HUES6 (cell line): ENCODE measurements around the gene FADS6.
A peak's percentile ranks its signal among the peaks of the same experiment; 100 is the strongest.

Experiments used
- H3K27ac ChIP-seq: 2 replicates; pipeline ENCODE4 v1.7.0; 2013; ENCODE audit warnings: low read depth, mild to moderate bottlenecking, low read length, inconsistent platforms
- H3K27me3 ChIP-seq: 2 replicates; pipeline ENCODE4 v1.6.1; 2013; ENCODE audit warnings: low read length; ENCODE audit not compliant: control insufficient read depth, insufficient read depth
- H3K36me3 ChIP-seq: 2 replicates; pipeline ENCODE4 v1.6.1; 2013; ENCODE audit warnings: low read length; ENCODE audit not compliant: control insufficient read depth, insufficient read depth
- H3K4me1 ChIP-seq: 2 replicates; pipeline ENCODE4 v1.6.1; 2013; ENCODE audit warnings: low read length; ENCODE audit not compliant: control insufficient read depth, insufficient read depth
- H3K4me3 ChIP-seq: 2 replicates; pipeline ENCODE4 v1.5.1; 2013; ENCODE audit warnings: low read depth, low read length
- H3K9ac ChIP-seq: one replicate; pipeline ENCODE4 v1.6.1; 2013; ENCODE audit warnings: mild to moderate bottlenecking, low read length
- H3K9me3 ChIP-seq: 2 replicates; pipeline ENCODE4 v1.6.1; 2013; ENCODE audit warnings: low read depth, low read length; ENCODE audit not compliant: control insufficient read depth, insufficient read depth

Gene FADS6, protein sequence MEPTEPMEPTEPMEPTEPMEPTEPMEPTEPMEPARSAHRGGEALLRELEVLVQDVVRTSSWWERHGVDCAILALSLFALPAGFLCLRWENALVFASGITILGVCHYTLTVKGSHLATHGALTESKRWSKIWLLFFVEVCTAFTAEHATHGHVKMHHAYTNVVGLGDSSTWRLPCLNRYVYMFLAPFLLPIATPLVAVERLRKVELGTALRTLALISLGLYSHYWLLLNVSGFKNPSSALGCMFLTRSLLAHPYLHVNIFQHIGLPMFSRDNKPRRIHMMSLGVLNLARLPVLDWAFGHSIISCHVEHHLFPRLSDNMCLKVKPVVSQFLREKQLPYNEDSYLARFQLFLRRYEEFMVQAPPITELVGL

DNA sequence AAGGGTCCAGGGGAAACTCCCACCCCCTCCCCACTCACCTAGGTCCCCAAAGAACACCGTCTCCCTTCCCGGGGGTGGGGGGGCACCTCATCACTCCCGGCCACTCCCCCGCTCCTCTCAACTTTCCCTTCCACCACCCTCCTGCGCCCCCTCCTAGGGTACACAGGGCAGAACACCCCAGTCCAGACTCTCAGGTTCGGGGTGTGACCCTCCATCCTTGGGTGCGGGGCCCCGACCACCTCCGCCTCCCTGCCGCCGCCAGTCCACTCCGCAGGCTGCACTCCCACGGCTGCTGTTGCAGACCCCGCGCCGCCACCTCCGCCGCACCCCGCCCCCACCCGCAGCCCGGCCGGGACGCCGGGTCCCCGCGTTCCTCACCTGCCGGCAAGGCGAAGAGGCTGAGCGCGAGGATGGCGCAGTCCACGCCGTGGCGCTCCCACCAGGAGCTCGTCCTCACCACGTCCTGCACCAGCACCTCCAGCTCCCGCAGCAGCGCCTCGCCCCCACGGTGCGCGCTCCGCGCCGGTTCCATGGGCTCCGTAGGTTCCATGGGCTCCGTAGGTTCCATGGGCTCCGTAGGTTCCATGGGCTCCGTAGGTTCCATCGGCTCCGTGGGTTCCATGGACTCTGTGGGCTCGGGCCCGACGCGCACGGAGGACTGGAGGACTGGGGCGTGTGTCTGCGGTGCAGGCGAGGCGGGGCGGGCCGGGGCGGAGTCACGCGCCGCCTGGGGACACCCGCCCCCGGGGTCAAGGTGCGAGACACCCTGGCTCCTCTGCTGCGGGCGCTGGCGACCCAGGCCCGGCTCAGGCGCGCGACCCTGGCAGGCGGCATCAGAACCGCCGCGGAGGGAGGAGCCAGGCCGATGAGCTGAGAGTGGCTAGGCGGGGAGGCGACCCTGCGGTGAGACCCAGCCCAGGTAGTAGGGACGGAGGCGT lies at the start of gene FADS6:
TSS of gene FADS6 (minus strand) at position 660 of the 938 bp plus-strand sequence. CDS start at position 622, 38 bp downstream.
- Histone ChIP-seq H3K9me3 (no peaks in the 10 kb centered on the region), H3K4me1 (peaks cover 11% of the 10 kb centered on the region), H3K4me3 (peak within 1 kb of the TSS; percentile 85), H3K27ac (no peak within 1 kb of the TSS), H3K27me3 (peaks cover 68% of the 10 kb centered on the region), H3K9ac (no peak within 1 kb of the TSS), H3K36me3 (no peaks in the 10 kb centered on the region)

DNA sequence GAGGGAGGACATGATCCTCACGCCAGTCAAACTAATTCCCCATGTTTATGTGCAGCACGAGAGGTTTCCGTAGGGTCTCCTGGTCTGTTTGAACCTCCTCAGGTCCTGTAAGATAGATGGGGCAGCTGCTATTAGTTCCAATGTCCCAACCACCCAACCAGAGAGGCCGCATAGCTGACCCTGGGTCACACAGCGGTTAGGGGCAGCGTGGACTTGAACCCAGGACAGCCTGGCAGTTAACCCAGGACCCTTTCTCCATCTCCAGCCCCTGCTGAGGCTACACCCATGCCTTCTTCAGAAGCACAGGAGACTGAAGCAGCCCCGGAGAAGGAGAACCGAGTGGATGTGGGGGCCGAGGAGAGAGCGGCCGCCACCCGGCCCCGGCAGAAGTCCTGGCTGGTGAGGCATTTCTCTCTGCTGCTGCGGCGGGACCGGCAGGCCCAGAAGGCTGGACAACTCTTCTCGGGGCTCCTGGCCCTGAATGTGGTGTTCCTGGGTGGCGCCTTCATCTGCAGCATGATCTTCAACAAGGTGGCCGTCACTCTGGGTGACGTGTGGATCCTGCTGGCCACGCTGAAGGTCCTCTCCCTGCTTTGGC lies 47.8 kb upstream of the FADS6 start:
- Histone ChIP-seq H3K27ac (no peak overlapping the region), H3K9ac (no peak overlapping the region), H3K4me3 (no peak overlapping the region), H3K36me3 (no peaks in the 10 kb centered on the region), H3K4me1 (peaks cover 9% of the 10 kb centered on the region), H3K9me3 (no peaks in the 10 kb centered on the region), H3K27me3 (peaks cover 75% of the 10 kb centered on the region)

DNA sequence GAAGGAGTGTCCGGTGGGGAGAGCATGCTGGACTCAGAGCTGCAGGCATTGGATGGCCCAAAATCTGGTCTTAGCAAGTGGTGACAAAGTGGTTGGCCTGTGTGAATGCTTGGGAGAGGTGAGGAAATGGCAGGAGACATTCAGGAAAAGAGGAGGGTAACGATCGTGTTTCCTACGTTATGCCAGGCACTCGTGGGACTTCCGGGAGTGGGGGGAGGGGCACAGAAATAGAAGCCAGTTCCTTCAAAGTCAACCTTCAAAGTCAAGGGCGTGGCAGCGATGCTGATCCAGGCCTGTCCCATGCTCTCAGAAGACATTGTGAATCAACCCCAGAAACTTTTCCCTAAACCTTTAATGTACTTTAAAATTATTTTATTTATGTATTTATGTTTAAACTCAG lies 46.1 kb upstream of the FADS6 start:
- Histone ChIP-seq H3K27me3 (peaks cover 85% of the 10 kb centered on the region), H3K4me3 (no peak overlapping the region), H3K9ac (no peak overlapping the region), H3K36me3 (no peaks in the 10 kb centered on the region), H3K27ac (no peak overlapping the region), H3K9me3 (no peaks in the 10 kb centered on the region), H3K4me1 (peaks cover 17% of the 10 kb centered on the region)

DNA sequence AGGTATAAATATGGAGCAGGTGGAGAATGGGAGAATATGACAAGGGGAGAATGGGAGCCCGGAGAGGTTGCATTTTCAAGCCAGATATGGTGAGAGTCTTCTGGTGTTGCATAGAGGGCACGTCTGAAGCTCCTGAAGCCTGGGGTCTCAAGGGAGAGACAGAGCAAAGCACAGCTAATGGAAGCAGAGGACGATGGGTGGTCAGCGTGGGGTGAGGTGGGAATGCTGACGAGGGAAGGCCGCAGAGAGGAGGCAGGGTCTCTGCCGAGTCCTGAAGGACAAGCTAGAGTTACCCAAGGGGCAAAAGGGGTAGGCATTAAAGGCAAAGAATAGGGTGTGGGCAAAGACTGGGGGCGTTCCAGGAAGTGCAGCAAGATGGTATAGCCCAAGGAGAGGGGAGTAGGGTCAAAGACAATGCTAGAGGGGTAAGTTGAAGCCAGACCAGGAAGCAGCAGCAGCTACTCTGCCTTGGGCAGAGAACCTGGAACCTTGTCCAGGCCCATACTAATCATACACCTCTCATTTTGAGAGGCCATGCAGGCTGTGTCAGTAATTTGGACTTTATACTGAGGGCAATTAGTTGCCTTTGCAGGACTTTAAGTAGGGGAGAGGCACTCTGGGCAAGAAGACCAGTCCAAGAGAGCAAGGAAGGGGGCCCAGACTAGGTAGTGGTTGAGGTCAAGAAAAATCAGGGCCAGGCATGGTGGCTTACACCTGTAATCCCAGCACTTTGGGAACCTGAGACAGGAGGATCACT lies 44.9 kb upstream of the FADS6 start:
- peaks cover 92% of the 10 kb centered on the region for H3K27me3 ChIP-seq
- peaks cover 8% of the 10 kb centered on the region for H3K4me1 ChIP-seq

DNA sequence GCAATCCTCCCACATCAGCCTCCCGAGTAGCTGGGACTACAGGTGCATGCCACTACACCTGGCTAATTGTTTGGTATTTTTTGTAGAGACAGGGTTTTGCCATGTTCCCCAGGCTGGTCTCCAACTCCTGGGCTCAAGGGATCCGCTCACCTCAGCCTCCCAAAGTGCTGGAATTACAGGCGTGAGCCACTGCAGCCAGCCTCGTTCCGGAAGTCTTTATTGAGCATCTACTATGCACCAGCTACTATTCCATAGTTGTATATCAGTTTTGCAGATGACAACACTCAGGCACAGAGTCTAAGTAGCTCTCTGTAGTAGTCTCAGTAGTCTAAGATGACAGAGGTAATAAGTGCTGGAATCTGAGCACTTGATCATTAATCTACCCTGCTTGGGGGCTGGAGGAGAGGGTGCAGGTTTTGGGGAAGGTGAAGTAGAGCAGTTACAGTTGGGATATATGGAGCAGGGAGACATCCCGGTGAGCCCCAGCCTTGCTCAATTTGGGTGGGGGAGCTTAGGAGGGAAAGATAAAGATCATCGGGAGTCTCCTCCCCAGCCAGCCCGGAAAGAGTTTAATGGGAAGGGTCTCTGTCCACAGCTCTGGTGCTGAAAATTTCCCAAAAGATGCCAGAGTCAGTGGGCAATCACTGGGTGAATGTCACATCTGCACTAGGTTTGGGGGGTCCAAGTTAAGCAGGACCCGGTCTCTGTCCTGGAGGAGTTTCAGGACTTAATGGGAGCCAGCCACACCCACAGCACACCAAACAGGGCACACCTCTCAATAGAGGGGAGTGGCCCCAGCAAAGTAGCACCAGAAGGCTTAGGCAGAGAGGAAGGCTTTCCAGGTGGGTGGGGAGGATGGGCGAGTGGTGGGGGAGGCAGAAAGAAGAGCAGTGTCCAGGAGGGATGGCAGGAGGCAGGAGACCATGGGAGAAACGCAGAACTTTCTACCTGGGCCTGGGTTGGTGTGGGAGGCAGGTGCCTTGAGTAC lies 43.9 kb upstream of the FADS6 start:
- H3K9ac ChIP-seq = no peak overlapping the region
- H3K27me3 ChIP-seq = peaks cover 95% of the 10 kb centered on the region
- H3K36me3 ChIP-seq = no peaks in the 10 kb centered on the region
- H3K9me3 ChIP-seq = no peaks in the 10 kb centered on the region
- no peak overlapping the region for H3K27ac ChIP-seq
- H3K4me1 ChIP-seq = 0 out of 2 replicates have a peak, but pooled peaks cover 7% of the 10 kb centered on the region
- H3K4me3 ChIP-seq = no peak overlapping the region

More for the DNA sequence above, 44.9 kb upstream of the FADS6 start:
- no peak overlapping the region for H3K9ac ChIP-seq
- H3K4me3 ChIP-seq = no peak overlapping the region
- no peak overlapping the region for H3K27ac ChIP-seq
- no peaks in the 10 kb centered on the region for H3K36me3 ChIP-seq
- no peaks in the 10 kb centered on the region for H3K9me3 ChIP-seq

DNA sequence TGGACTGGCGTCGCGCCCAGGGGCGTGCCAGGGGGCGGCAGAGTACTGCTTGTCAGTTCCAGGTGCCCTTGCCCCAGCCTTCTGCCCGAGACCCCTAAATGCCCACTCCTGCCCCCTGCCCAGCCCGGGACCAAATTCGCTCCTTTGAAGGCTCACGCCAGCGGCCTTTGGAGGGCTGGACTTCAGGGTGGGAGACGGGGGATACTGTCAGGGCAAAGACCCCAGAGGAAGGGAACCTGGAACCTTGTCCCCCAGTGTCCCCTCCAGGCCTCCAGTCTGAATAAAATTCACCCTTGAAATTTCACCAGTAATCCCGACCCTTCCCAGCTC lies 43.0 kb upstream of the FADS6 start:
- Histone ChIP-seq H3K4me1 (peaks cover 8% of the 10 kb centered on the region; the same call in 1 of the 2 replicates), H3K4me3 (peak overlapping the region; percentile 53; the same call in 1 of the 2 replicates), H3K27ac (no peak overlapping the region), H3K27me3 (peaks cover 92% of the 10 kb centered on the region), H3K9ac (no peak overlapping the region), H3K9me3 (no peaks in the 10 kb centered on the region), H3K36me3 (no peaks in the 10 kb centered on the region)

DNA sequence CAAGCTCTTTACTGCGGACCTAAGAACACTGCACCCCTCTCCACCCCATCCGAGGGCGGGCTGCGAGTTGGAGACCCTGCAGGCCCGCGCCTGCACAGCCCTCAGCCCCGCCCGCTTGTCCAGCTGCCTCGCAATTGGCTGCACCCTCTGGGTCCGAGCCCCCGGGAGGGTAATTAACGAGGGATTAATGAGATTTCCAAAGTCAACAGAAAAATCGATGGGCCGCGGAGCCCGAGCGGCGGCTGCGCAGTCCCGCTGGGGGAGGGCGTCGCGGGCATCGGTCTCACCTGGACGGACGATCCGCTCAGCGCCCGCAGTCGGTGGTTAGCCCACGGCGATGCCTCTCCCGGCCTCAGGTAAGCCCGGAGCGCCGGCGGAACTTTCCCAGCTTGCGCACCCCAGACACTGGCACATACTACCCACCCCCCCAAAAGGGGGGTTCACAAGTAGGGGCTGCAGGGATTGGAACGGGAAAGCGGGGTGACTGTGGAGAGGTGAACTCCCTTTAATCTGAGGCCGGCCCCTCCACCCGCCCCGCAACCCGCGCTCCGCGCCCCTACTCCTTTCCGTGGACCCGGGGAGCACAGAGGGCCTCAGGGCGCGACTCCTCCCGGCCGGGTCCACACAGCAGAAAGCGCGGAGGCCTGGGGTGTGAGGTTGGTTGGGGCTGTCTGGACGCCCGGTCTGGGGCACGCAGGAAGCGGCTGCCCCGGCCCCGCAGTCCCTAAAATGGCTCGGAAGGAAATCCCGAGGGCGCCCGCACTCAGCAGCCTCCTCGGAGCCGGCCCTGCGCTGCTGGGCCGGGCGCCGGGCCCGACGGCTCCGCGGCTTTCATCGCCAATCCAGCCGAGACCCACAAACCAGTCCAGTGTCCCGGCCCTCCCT lies 42.4 kb upstream of the FADS6 start, which contains the start of gene OTOP3:
TSS of gene OTOP3 (plus strand) at position 314 of the 885 bp plus-strand sequence. CDS start at position 338, 24 bp downstream.
- Histone ChIP-seq H3K9me3 (no peaks in the 10 kb centered on the region), H3K27ac (no peak within 1 kb of the TSS), H3K27me3 (peaks cover 92% of the 10 kb centered on the region), H3K4me3 (peak within 1 kb of the TSS; percentile 53), H3K4me1 (peaks cover 13% of the 10 kb centered on the region; the same call in 1 of the 2 replicates), H3K9ac (no peak within 1 kb of the TSS), H3K36me3 (no peaks in the 10 kb centered on the region)

DNA sequence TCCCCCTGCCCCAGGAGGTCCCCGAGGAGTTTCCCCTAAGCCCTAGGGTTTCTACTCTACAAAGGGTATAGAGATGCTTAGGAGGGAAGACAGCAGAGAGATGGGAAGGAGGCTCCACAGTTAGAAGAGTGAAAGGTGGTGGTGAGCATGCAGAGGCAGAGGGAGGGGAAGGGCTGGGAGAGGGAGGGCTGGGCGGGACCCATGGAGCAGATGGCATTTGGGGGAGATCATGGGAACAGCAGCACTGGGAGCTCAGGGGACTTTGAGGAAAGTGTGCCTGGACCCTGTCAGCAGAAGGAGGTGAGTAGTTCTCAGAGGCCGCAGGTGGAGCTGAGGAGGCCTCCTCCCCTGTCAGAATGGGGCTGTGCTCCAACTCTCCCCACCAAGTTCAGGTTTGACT lies 41.6 kb upstream of the FADS6 start:
- peaks cover 92% of the 10 kb centered on the region for H3K27me3 ChIP-seq
- H3K4me3 ChIP-seq = peak overlapping the region; percentile 53
- H3K9ac ChIP-seq = no peak overlapping the region
- no peaks in the 10 kb centered on the region for H3K36me3 ChIP-seq
- H3K9me3 ChIP-seq = no peaks in the 10 kb centered on the region
- H3K27ac ChIP-seq = no peak overlapping the region
- peaks cover 13% of the 10 kb centered on the region; the same call in 1 of the 2 replicates for H3K4me1 ChIP-seq

DNA sequence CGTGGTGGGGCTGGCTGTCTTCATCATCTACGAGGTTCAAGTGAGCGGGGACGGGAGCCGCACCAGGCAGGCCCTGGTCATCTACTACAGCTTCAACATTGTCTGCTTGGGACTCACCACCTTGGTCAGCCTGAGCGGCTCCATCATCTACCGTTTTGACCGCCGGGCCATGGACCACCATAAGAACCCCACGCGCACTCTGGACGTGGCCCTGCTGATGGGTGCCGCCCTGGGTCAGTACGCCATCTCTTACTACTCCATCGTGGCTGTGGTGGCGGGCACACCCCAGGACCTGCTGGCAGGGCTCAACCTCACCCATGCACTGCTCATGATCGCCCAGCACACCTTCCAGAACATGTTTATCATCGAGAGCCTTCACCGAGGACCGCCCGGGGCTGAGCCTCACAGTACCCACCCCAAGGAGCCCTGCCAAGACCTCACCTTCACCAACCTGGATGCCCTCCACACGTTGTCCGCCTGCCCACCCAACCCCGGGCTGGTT lies 37.2 kb upstream of the FADS6 start:
- Histone ChIP-seq H3K36me3 (no peaks in the 10 kb centered on the region), H3K4me1 (peaks cover 10% of the 10 kb centered on the region; the same call in 1 of the 2 replicates), H3K9me3 (no peaks in the 10 kb centered on the region), H3K27me3 (peaks cover 92% of the 10 kb centered on the region), H3K4me3 (no peak overlapping the region), H3K27ac (no peak overlapping the region), H3K9ac (no peak overlapping the region)
